NB4 (cell line): Measurements from ENCODE around the gene SLC38A10.

Source experiments
- MYC ChIP-seq: IDR thresholded peaks from 2 replicates; pipeline ENCODE4 v1.6.1; 2011; ENCODE audit warnings: low read depth, low read length
- TF ChIP-seq, protein P1 (sequence below): IDR thresholded peaks from one replicate; pipeline ENCODE4 v1.5.1; 2012; ENCODE audit warnings: low read depth, low read length
- TF ChIP-seq, protein P2 (sequence below): IDR thresholded peaks from 2 replicates; pipeline ENCODE4 v1.6.1; 2011; ENCODE audit warnings: low read depth, low read length

DNA sequence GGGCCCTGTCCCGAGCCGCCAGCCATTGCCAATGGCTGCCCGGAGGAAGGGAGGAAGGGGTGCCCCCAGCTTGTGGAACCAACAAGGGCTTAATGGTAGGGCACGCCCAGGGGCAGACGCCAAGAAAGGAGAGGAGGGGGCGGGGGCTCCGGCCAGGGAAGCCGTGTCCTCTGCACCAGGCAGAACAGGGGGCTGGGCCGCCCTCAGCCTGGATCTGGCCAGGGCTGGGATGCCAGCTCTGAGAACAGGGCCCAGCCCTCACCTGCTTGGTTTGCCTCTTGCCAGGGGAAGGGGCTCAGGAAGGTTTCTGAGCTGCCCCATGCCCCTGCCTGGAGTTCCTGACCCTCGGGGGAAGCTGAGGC lies 35.8 kb upstream of the SLC38A10 start:
- TF ChIP-seq, protein P1, sequence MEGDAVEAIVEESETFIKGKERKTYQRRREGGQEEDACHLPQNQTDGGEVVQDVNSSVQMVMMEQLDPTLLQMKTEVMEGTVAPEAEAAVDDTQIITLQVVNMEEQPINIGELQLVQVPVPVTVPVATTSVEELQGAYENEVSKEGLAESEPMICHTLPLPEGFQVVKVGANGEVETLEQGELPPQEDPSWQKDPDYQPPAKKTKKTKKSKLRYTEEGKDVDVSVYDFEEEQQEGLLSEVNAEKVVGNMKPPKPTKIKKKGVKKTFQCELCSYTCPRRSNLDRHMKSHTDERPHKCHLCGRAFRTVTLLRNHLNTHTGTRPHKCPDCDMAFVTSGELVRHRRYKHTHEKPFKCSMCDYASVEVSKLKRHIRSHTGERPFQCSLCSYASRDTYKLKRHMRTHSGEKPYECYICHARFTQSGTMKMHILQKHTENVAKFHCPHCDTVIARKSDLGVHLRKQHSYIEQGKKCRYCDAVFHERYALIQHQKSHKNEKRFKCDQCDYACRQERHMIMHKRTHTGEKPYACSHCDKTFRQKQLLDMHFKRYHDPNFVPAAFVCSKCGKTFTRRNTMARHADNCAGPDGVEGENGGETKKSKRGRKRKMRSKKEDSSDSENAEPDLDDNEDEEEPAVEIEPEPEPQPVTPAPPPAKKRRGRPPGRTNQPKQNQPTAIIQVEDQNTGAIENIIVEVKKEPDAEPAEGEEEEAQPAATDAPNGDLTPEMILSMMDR, result no peak
- TF ChIP-seq, protein P2, sequence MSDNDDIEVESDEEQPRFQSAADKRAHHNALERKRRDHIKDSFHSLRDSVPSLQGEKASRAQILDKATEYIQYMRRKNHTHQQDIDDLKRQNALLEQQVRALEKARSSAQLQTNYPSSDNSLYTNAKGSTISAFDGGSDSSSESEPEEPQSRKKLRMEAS, result no peak
- TF ChIP-seq MYC, result no peak
